ENCODE data around the gene VIPR2.

DNA sequence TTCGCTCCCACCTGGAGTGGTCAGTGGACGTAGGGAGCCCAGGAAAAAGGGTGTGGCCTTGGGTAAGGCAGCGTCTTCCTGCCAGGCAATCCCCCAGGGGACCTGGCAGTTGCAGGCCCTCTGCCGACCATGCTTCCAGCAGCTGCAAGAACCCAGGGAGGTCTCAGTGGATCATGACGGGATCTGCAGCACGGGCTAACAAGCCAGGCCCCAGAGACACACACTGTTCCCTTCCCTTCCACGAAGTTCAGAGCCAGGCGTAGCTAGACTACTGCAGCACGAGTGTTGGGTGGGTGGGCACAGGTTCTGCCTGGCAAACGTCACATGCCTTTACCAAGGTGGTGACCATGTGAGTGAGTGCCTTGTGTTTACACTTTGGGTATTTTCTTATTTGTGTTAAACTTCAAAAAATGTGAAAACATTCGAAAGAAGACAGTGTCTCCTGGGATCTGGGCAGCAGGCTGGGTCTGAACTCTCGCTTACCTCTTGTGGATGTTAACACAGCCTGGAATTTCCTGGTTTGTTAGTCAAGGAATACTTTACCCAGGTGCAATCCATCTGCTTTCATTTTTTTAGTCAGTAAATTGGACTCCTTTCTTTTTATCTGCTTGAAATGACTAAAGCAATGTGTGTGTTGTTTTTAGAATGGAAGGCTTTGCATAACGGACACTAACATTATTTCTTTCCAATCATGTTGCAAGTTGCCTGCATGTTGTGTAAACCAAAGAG, 48.2 kb upstream of the VIPR2 start:
- TF ChIP-seq, protein P1, sequence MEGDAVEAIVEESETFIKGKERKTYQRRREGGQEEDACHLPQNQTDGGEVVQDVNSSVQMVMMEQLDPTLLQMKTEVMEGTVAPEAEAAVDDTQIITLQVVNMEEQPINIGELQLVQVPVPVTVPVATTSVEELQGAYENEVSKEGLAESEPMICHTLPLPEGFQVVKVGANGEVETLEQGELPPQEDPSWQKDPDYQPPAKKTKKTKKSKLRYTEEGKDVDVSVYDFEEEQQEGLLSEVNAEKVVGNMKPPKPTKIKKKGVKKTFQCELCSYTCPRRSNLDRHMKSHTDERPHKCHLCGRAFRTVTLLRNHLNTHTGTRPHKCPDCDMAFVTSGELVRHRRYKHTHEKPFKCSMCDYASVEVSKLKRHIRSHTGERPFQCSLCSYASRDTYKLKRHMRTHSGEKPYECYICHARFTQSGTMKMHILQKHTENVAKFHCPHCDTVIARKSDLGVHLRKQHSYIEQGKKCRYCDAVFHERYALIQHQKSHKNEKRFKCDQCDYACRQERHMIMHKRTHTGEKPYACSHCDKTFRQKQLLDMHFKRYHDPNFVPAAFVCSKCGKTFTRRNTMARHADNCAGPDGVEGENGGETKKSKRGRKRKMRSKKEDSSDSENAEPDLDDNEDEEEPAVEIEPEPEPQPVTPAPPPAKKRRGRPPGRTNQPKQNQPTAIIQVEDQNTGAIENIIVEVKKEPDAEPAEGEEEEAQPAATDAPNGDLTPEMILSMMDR (IDR thresholded peaks at IDR 0.05; ENCODE audit: low read depth, low read length, poor library complexity, severe bottlenecking) = no peak
- no peak for TF ChIP-seq EZH2phosphoT487 (IDR thresholded peaks at IDR 0.05; ENCODE audit: borderline replicate concordance, low read length)
